ENCODE data around the gene CSTPP1. TPM values are rescaled to one million over a fixed set of nuclear protein-coding genes. Genes with fewer than 3 reads are reported as not detected.

Gene CSTPP1
- total RNA-seq, 1 donor from 2014 or later: 29.6 TPM

DNA sequence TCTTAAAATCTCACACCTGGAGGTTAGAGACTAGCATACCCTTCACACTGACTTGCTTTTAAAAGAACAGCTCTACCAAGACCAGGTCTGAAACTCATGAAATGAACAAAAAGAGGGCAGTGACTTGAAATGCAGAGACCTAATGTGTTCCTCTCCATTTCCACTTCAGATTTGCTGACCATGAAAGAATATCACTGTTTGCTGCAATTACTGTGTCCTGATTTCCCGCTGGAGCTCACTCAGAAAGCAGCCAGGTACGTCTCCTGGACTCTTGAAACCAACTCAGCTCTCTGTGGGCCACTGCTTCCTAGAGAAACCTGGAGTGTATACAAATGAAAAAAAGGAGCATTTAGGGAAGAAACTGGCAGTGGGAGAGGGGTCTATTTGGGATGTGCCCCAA, 200.9 kb downstream of the CSTPP1 start:
- H3K27me3 Mint-ChIP-seq (ENCODE audit: low read depth, unreplicated experiment): no peaks in the 10 kb centered on the region
- no peaks in the 10 kb centered on the region for H3K9me3 Mint-ChIP-seq (ENCODE audit: unreplicated experiment)
- FAIRE-seq: no peak

GRCh38 chr11:47139878-47140277, 203.3 kb downstream of the CSTPP1 start:
- H3K9me3 ChIP-seq (ENCODE audit: insufficient read depth, low read depth, low read length): no peaks in the 10 kb centered on the region
- FAIRE-seq (no peak), DNase-seq (ENCODE audit: low read depth) (no peak)
- no peak overlapping the region for H3K9ac ChIP-seq (ENCODE audit: low read length)
- no peaks in the 10 kb centered on the region for H3K27me3 ChIP-seq (ENCODE audit: insufficient read depth, low read length)
- TF ChIP-seq CTCF (IDR thresholded peaks at IDR 0.05; ENCODE audit: insufficient read depth, low read depth, low read length) (no peak), EZH2 (IDR thresholded peaks at IDR 0.05; ENCODE audit: insufficient read depth, low read length) (no peak)
- H3K4me1 ChIP-seq (ENCODE audit: insufficient read depth, low read length): peaks cover 12% of the 10 kb centered on the region
- H3K27ac Mint-ChIP-seq (ENCODE audit: unreplicated experiment): no peak overlapping the region
- H3K4me1 Mint-ChIP-seq (ENCODE audit: low read depth, unreplicated experiment): peaks cover 19% of the 10 kb centered on the region
- H2AFZ ChIP-seq (ENCODE audit: low read depth, low read length): no peak overlapping the region
- peaks cover 11% of the 10 kb centered on the region for H3K36me3 Mint-ChIP-seq (ENCODE audit: low read depth, unreplicated experiment)
- no peak overlapping the region for H3K4me2 ChIP-seq (ENCODE audit: low read length)
- no peaks in the 10 kb centered on the region for H3K9me3 Mint-ChIP-seq (ENCODE audit: unreplicated experiment)
- no peak overlapping the region for H3K4me3 Mint-ChIP-seq (ENCODE audit: unreplicated experiment)
- H3K79me2 ChIP-seq (ENCODE audit: insufficient read depth, low read length): no peaks in the 10 kb centered on the region
- no peak overlapping the region for H3K4me3 ChIP-seq (ENCODE audit: insufficient read depth, low read depth, low read length)
- peaks cover 7% of the 10 kb centered on the region for H4K20me1 ChIP-seq (ENCODE audit: insufficient read depth, low read length)
- no peaks in the 10 kb centered on the region for H3K36me3 ChIP-seq (ENCODE audit: insufficient read depth, low read length)
- H3K27me3 Mint-ChIP-seq (ENCODE audit: low read depth, unreplicated experiment): no peaks in the 10 kb centered on the region
- no peak overlapping the region for H3K27ac ChIP-seq (ENCODE audit: low read depth, low read length)

More for the DNA sequence above, 200.9 kb downstream of the CSTPP1 start:
- Histone ChIP-seq H3K9me3 (ENCODE audit: insufficient read depth, low read depth, low read length) (no peaks in the 10 kb centered on the region), H3K9ac (ENCODE audit: low read length) (no peak overlapping the region), H3K4me1 (ENCODE audit: insufficient read depth, low read length) (no peaks in the 10 kb centered on the region), H4K20me1 (ENCODE audit: insufficient read depth, low read length) (no peaks in the 10 kb centered on the region), H3K27me3 (ENCODE audit: insufficient read depth, low read length) (no peaks in the 10 kb centered on the region), H3K4me3 (ENCODE audit: insufficient read depth, low read depth, low read length) (no peak overlapping the region), H3K36me3 (ENCODE audit: insufficient read depth, low read length) (no peaks in the 10 kb centered on the region), H2AFZ (ENCODE audit: low read depth, low read length) (no peak overlapping the region), H3K4me2 (ENCODE audit: low read length) (no peak overlapping the region), H3K27ac (ENCODE audit: low read depth, low read length) (no peak overlapping the region), H3K79me2 (ENCODE audit: insufficient read depth, low read length) (no peaks in the 10 kb centered on the region)
- no peak overlapping the region for H3K4me3 Mint-ChIP-seq (ENCODE audit: unreplicated experiment)
- peaks cover 3% of the 10 kb centered on the region for H3K4me1 Mint-ChIP-seq (ENCODE audit: low read depth, unreplicated experiment)
- H3K36me3 Mint-ChIP-seq (ENCODE audit: low read depth, unreplicated experiment): peaks cover 11% of the 10 kb centered on the region
- no peak overlapping the region for H3K27ac Mint-ChIP-seq (ENCODE audit: unreplicated experiment)
- TF ChIP-seq CTCF (IDR thresholded peaks at IDR 0.05; ENCODE audit: insufficient read depth, low read depth, low read length): no peak
- no peak for TF ChIP-seq EZH2 (IDR thresholded peaks at IDR 0.05; ENCODE audit: insufficient read depth, low read length)
- no peak for DNase-seq (ENCODE audit: low read depth)

- no peak for TF ChIP-seq CTCF (IDR thresholded peaks at IDR 0.05; ENCODE audit: insufficient read depth, low read depth, low read length)
- TF ChIP-seq EZH2 (IDR thresholded peaks at IDR 0.05; ENCODE audit: insufficient read depth, low read length): no peak
- H3K27ac Mint-ChIP-seq (ENCODE audit: unreplicated experiment): peak overlapping the region; percentile 37
Measured at GRCh38 chr11:47143322-47143721, 206.8 kb downstream of the CSTPP1 start.

More at GRCh38 chr11:47143322-47143721, 206.8 kb downstream of the CSTPP1 start:
- Mint-ChIP-seq H3K27me3 (ENCODE audit: low read depth, unreplicated experiment) (no peaks in the 10 kb centered on the region), H3K4me3 (ENCODE audit: unreplicated experiment) (no peak overlapping the region), H3K9me3 (ENCODE audit: unreplicated experiment) (peaks cover 2% of the 10 kb centered on the region), H3K36me3 (ENCODE audit: low read depth, unreplicated experiment) (peaks cover 12% of the 10 kb centered on the region), H3K4me1 (ENCODE audit: low read depth, unreplicated experiment) (peaks cover 19% of the 10 kb centered on the region)
- peaks cover 7% of the 10 kb centered on the region for H4K20me1 ChIP-seq (ENCODE audit: insufficient read depth, low read length)
- no peak overlapping the region for H2AFZ ChIP-seq (ENCODE audit: low read depth, low read length)
- DNase-seq (ENCODE audit: low read depth): peak; percentile 79
- H3K27ac ChIP-seq (ENCODE audit: low read depth, low read length): no peak overlapping the region
- no peaks in the 10 kb centered on the region for H3K36me3 ChIP-seq (ENCODE audit: insufficient read depth, low read length)
- no peaks in the 10 kb centered on the region for H3K79me2 ChIP-seq (ENCODE audit: insufficient read depth, low read length)
- H3K9me3 ChIP-seq (ENCODE audit: insufficient read depth, low read depth, low read length): no peaks in the 10 kb centered on the region
- no peak overlapping the region for H3K9ac ChIP-seq (ENCODE audit: low read length)
- H3K27me3 ChIP-seq (ENCODE audit: insufficient read depth, low read length): no peaks in the 10 kb centered on the region
- H3K4me2 ChIP-seq (ENCODE audit: low read length): peak overlapping the region; percentile 6
- H3K4me1 ChIP-seq (ENCODE audit: insufficient read depth, low read length): peaks cover 12% of the 10 kb centered on the region
- no peak overlapping the region for H3K4me3 ChIP-seq (ENCODE audit: insufficient read depth, low read depth, low read length)
- FAIRE-seq: peak; percentile 77
